Measurements from ENCODE around the gene ZNHIT2.

ZNHIT2 gene

GRCh38 chr11:65069217-65069616 lies 48.3 kb downstream of the ZNHIT2 start:
- DNase-seq, result no peak

GRCh38 chr11:65067446-65067845 lies 50.1 kb downstream of the ZNHIT2 start:
- DNase-seq, result no peak

GRCh38 chr11:65066805-65067291 lies 50.7 kb downstream of the ZNHIT2 start:
- peak; percentile 70 to 85 for DNase-seq

Data from NCI-H2081 (cell line).